Stimulated activated CD8-positive, alpha-beta memory T cell treated with anti-CD3 and anti-CD28 coated beads, Interleukin-4, amount 100 ng/mL, for 24 hours (primary cell): ENCODE measurements around the gene SFTA2.
"Not testable (repeated sequence)": the region's sequence is repeated elsewhere in the genome, so short reads cannot be mapped to it uniquely, and the experiment has no call there.

Source experiments
- DNase-seq: peaks from one replicate; pipeline ENCODE4 v3.0.0-alpha.2; 2020; ENCODE audit warnings: low read depth

The SFTA2 gene

DNA sequence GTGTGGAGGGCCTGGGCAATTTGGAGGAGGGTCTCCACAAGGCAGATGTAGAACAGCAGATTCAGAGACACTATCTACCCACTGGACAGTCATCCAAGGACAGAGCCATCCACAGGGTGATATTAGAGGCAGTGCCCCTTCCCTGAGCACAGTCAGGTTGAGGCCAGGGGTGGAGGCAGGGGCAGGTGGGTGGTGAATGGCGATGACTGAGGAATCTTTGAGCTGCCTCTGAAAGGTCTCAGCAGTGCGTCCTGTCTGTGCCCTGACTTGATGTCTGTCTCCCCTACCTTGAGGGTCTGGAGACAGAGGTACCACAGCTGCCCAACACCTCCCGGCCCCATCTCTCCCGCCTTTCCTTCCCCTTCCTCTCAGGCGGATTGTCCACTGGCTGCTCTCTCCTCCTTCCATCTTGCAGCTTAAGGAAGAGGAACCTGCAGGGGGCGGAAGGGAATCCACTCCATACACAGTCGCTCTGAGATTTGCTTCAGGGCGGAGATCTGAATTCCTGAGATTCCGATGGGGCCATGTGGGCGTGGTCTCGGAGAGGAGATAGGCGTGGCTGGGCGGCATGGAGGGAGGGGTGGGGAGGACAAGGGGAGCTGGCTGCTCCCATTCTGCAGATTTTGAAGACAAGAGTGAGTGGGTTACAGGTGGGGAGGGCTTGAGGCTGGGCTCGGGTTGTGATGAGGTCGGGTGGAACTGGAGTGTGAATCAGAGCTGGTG lies 10.5 kb upstream of the SFTA2 start:
- no peak for DNase-seq

DNA sequence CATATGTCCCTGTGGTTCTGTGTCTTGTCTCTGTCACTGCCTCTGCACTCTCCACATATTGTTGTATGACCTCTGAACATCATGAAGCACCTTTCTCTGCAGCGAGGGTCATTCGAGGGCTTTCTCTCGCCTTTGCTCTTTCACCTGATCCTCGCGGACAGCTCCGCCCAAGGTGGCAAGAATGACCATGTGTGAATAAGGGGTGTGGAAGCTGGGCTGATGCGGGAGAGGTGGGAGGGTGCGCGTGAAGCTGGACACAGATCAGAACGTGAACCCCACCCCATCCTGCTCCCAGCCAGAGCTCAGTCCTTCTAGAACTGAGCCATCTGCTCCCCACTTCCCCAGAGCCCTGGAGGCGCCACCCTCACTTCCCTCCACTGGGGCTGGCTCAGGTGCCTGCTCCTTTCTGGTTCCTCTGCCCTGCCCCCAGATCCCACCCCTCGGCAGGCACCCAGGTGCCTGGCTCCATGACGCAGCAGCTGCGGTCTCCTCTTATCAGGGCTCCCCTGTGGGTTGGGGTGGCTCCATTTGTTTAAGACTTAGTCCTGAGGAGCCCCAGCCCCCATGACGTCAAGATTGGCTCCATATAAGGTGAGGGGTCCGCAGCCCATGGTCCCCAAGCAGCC lies 8.5 kb upstream of the SFTA2 start, which contains the start of gene MUCL3:
TSS of gene MUCL3 (plus strand) at position 613 of the 626 bp plus-strand sequence. CDS start 27 bp downstream, outside the sequence.
- DNase-seq: no peak

DNA sequence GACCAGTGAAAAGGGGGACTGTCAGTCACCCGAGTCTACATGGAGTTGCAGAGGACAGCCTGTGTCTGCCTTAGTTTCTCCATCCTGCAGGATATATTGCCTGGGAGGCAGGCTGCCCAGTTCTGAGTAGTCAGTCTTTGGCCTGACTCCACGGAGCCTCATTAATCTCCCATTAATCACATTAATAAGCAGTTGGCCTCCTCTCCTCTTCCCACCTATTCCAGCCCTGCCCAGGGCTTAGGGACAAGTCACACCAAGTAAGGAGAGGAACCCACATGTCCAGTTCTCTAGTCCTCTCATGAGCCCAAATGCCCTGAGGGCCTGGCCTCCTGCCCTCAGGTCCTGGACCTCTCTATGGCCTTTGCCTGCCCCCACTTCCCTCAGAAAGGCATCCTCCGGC lies 7.5 kb upstream of the SFTA2 start:
- DNase-seq: no peak

DNA sequence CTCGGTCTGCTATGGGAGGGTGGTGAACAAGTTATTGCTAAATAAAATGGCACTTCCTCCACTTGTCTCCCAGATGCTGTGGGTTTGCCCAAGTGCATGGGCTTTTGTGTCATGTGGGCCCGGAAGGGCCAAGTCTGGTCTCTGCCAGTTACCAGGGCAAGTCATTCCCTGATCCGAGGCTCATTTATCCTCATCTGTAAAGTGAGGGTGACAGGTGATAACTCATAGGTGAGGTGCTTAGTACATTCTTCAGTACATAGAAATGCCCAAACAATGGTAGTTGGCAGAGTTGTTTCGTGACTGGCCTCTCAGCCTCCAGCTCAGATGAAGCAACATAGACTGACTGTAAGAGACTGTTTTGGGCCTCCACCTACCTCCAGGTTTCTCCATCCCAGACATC lies 6.8 kb upstream of the SFTA2 start:
- DNase-seq: no peak

DNA sequence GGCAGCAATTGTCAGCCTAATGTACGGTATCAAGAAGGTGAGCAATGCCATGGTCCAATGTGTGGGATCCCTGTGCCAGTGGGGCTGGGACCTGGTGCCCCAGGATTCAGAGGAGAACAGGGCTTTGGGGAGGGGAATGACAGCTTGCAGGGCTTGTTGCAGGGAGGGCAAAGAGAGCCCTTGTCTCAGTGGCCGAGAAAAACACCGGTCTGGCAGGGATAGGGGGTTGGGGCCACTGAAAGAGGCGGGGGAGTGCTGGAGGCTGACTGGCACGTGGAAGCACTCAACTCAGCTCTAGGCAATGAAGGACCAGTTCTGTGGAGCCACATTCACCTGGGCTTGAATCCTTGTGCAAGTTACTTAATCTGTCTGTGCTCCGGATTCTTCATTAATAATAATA lies 5.3 kb upstream of the SFTA2 start:
- no peak for DNase-seq

DNA sequence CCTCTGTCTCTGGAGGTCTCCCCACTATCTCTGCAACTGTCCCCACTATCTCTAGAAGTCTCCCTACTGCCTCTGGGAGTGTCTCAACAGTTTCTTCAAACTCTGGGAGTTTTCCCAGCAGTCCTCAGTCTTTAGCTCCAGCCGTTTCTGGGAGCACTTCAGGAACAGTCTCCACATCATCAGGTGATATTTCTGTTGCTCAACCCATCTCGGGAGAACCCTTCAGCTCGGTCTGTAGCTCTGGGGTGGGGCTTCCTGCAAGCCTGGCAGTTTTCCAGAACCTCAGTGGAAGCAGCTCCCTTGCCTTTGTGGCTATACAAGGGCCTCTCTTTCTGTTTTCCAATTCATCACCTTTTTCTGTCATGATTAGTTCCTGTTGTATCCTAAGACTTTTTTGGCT lies 3.0 kb upstream of the SFTA2 start:
- DNase-seq: no peak

DNA sequence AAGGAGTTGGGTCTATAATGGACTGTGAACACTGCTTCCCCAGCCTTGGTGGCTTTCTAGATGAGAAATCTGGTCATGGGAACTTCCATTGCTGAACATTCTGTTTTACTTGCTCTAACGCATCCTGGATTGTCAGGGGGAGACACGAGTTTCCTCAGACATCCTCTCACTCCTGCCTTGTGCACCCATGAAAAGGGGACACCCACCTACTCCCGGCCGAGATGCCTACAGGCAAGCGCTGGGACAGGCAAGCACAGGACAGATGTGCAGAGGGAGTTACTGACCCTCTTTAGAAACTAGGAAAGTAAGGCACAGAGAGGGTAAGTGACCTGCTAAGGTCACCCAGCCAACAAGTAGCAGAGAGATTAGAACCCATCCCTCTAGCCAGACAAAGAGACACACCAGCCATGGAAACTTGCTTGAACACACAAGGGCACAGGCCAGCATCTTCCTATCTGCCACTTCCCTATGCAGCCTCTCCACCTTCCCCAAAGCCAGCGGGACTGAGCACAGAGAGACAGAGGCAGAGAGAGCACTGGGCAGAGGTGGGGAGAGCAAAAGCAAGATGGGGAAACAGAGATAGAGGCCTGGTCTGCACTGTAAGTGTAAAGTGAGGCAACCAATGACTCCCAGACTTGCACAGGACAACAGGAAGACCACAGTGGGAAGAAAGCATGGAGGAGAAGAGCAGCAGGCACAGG lies 845 bp upstream of the SFTA2 start:
- DNase-seq: no peak

DNA sequence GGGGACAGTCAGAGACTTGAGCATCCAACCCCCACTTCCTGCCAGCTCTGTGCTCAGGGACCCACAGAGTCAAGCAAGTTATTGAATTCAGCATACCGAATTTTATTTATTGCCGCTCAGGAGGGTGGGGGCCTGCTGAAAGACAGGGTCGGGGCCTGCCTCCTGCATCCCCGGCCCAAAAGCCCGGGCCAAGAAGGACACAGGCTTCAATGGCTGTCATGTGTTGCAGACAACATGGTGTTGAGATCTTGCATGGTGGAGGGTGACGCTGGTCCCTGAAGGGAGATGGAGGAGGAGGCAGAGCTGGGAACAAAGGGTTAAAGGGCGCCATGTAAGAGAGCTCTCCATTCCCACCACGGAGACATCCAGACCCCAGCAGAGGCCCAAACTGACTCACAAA lies 698 bp downstream of the SFTA2 start:
- no peak for DNase-seq

DNA sequence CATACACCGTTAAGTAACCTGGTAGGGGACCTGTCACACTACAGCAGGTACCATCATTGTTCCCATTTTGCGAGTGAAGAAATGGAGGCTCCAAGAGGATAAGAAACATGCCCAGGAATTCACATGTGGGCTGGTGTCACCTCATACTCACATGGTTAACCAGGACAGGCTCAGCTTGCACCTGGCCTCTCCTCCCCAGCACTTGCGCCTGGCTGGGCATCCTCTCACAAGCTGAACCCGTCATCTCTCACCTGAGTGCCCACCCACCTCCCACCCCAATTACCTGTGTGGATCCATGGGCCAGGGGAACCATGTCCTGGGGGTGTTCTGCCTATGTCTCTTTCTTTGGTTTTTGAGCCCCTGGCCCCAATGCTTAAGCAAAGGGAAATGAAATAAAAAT lies 1.5 kb downstream of the SFTA2 start:
- DNase-seq: no peak

DNA sequence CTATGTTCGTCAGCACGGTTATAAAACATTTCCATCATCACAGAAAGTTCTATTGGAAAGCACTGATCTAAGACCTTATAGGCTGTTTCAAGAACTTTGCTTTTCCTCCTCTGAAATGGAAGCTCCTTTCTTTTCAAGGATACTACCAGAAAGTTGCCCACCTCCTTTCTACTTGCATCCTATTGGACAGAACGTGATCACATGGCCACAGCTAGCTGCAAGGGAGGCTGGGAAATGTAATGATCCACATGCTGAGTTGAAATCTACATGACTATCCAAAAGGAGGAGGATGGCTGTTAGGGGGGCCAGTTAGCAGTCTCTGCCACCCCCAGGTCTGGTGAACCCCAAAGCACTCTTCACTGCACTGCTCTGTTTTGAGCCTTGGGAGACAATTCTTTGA lies 3.3 kb downstream of the SFTA2 start:
- no peak for DNase-seq

DNA sequence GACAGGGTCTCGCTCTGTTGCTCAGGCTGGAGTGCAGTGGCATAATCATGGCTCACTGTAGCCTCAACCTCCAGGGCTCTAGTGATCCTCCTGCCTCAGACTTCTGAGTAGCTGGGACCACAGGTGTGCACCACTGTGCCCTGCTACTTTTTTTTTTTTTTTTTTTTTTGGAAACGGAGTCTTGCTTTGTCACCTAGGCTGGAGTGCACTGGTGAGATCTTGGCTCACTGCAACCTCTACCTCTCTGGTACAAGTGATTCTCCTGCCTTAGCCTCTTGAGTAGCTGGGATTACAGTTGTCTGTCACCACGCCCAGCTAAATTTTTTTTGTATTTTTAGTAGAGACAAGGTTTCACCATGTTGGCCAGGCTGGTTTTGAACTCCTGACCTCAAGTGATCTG lies 4.9 kb downstream of the SFTA2 start:
- not testable (repeated sequence) for DNase-seq

DNA sequence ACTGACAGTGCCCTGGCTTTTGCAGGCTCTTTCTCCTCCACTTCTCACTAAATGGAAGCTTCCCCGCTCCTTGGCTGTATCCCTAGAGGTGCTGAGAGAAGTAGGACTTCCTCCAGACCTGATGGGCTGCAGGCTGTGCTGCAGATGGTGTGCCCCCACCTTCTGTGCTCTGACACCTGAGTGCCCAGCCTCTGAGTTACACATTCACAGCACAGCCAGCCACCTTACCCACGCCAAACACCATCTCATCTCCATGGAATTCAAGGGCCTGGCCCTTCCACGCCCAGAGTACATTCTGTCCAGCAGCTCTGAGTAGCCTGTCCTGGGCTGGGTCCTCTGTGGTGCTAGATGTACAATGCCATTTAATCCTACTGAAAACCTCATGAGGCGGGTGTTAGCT lies 5.3 kb downstream of the SFTA2 start:
- no peak for DNase-seq

DNA sequence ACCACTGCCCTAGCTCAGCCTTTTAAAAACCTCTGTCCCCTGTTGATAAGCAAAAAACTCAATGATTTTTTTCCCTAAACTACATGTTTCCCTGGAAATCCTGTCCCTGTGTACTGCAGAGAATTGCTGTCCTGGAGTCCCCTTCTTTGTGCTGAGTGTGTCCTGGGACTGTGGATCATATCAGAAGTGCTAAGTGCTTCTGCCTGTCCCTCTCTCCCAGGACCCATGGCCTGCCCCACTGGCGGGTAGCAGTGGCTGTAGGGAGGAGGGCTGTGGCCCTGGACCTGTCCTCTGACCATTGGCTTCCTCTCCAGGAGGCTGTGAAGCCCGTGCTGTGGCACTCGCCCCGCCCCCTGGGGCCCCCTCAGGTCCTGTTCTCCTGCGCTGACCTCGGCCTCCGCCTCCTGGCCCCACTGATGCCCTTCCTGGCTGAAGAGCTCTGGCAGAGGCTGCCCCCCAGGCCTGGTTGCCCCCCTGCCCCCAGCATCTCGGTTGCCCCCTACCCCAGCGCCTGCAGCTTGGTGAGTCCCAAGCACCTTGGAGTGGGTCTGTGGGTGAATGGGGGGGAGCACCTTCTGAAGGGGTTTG lies 7.8 kb downstream of the SFTA2 start:
- not testable (repeated sequence) for DNase-seq

DNA sequence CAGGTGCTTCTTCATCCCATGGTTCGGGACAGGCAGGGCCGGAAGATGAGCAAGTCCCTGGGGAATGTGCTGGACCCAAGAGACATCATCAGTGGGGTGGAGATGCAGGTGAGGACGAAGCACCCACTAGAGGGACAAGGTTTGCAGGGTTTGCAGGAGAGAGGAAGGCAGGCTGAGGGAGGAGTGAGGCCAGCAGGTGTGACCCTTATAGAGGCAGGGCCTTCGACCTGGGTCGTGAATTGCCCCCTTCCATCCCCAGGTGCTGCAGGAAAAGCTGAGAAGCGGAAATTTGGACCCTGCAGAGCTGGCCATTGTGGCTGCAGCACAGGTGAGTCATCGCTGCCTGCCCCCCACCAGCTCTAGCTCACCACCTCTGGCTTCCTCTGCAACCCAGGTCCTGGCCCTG lies 9.5 kb downstream of the SFTA2 start:
- no peak for DNase-seq

DNA sequence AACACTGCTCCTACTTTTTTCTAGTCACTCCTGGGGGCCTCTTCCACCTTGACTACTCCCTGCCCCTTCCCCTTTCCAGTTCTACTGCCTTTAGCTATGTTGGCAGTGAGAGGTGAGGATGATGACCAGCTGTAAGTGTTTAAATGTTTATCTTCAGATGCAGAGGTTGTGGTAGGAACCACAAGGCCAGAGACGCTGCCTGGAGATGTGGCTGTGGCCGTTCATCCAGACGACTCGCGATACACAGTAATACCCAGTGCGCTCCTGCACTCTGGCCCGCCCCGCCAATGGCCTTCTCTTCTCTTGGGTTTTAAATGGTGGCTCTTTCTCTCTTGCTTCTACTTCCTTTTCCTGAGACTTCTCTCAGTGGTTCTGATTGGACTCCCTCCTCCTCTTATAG lies 13.3 kb downstream of the SFTA2 start:
- no peak for DNase-seq

DNA sequence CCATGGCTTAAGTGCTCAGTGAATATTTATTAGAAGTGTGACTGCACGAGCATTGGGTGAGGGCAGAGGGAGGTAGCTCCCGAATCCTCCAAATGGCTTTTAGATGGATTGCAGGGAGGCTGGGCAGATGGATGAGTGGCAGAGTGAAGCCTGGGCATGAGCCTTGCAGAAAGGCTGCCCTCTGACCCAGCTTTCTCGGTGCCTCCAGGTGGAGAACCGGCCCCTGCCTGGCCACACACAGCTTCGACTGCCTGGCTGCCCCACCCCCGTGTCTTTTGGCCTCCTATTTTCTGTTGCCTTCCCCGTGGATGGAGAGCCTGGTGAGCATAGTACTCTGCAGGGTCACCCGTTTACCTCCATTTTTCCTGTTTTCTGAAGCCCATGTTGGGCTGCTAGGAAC lies 14.5 kb downstream of the SFTA2 start:
- no peak for DNase-seq

DNA sequence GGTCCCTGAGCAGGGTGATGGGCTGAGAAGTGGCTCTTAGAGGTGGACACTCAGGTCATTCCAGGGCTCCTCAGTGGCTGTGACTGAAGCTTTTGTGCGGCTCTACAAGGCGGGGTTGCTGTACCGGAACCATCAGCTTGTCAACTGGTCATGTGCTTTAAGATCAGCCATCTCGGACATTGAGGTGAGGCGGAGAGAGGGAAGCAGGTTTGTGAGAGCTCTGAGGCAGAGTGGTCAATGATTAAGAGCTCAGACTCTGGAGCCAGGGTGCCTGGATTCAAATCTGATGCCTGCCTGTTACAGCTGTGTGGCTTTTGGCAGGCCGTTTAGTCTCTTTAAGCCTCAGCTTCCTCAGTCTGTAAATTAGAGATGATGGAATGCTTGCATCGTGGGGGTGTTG lies 14.9 kb downstream of the SFTA2 start:
- DNase-seq: no peak

DNA sequence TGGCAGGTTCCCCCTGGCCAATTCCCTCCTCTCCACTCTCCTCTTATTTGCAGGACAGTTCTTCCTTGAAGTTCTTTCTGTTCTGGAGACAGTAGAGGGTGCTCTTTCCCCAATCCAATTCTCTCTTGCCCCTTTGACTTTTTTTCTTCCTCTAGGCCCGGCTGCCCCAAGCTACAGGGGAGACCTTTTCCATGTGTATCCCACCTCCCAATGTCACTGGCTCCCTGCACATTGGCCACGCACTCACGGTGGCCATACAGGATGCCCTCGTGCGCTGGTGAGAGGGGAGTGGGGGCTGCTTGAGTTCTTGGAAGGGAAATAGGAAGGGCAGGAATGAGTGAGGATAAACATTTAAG lies 16.4 kb downstream of the SFTA2 start:
- no peak for DNase-seq

DNA sequence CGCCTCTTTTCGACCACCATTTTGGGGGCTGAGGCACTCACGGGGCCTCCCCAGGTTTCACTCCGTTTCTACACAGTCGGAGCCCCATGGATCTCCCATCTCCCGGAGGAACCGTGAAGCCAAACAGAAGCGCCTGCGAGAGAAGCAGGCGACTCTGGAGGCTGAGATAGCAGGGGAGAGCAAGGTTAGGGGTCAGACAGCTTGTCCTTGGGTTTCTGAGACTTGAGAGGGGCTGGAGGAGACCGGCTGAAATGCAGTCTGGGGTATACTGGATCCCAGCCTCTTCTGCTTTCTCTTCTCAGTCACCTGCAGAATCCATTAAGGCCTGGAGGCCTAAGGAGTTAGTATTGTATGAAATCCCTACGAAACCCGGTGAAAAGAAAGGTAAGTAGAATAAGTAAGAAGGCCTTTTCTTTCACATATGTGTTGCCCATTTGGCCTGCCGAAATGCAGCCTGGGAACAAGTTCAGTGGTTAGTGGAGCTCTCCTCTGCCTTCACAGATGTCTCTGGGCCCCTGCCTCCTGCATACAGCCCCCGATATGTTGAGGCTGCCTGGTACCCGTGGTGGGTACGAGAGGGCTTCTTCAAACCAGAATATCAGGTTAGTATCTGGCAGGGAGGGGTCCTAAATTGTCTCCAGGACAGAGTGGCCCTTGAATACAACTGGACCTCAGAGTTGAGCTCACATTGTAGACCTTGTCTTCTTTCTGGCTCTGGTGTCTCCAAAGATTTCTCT lies 16.9 kb downstream of the SFTA2 start:
- no peak for DNase-seq

DNA sequence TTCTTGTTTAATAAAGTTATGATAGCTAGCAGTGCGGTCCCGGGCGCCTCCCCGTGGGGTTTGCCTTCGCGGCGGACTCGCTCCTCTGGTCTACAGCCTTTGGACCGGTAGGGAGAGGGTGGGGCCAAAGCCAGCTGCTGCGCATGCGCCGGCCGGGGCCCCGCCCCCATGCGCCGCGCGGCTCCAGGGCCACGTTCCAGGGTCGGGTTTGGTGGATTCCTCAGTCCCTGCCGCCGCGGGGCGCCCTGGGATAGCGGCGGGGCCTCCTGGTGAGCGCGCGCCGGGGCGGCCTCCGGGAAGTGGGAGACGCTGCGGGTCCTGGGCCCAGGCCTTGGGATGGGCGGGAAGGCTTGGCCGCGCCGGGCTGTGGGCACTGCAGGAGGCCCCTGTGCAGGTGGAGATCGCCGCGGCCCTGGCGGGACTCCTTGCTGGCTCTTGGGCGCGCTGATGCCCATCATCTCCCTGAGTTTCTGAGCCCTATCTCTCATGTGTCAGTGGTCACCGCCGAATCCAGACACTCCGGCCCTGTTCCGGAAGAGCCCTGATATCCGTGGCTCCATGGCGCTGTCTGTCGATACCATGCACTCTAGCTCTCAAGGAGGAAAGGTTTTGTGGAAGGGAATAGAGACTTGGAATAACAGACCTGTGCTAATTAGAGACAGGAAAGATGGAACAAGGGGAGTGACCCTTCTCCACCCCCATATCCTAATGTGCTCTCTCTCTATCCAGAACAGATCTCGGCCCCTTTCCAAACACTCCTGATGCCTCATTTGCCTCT lies 17.7 kb downstream of the SFTA2 start, which contains the start of gene VARS2:
TSS of gene VARS2 (plus strand) at position 163 of the 778 bp plus-strand sequence. CDS start at position 762, 599 bp downstream.
- DNase-seq: peak; percentile 75

DNA sequence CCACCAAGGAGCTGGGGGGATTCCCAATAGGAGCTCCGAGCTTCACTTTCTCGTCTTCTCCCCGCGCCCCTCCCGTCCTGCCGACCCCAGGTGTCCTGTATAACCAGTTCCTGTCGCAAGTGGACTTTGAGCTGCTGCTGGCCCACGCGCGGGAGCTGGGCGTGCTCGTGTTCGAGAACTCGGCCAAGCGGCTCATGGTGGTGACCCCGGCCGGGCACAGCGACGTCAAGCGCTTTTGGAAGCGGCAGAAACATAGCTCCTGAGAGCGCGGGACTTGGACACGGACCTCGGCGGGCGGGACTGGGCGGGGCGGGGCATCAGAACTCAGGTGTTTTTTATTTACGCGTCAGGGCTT lies 18.3 kb downstream of the SFTA2 start:
- no peak for DNase-seq
